Stimulated activated CD4-positive, alpha-beta T cell treated with anti-CD3 and anti-CD28 coated beads, Interleukin-12 subunit alpha, Interleukin-12 subunit beta, amount 100 ng/mL, for 4 hours (primary cell): Measurements from ENCODE around the gene CHL1.

ENCODE experiments used
- DNase-seq: peaks from one replicate; pipeline ENCODE4 v3.0.0-alpha.2; 2020

CHL1 gene

DNA sequence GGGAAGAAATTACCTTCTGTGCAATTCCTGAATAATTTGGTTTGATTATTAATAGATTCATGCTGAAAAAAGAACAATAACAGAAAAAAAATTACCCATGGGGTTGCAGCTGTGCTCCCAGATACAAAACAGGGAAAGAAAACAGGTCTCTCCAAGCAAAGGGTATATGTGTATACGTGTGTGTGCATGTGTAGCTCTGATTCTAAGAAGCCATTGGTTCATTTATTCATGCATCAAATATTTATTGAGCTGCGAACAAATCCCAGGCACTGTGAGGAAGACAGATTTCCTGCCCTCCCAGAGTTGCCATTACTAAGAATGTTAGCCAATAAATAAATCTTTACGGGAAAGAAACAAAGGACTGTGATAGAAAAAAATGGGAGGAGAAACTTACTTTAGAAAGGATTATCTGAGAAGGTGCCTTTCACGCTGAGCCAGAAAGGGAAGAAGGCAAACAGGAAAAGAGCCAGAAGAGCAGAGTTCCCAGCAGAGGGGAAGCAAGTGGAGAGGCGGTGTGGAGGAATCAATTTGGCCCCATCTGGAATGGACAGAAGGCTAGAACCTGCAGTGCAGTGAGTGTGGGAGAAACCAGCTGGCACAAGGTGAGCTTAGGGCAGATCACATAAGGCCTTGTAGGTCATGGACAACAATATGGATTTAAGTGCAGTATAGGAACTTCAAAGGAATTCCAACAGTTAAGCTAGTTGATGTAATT, 20.7 kb downstream of the CHL1 start:
- DNase-seq: no peak

DNA sequence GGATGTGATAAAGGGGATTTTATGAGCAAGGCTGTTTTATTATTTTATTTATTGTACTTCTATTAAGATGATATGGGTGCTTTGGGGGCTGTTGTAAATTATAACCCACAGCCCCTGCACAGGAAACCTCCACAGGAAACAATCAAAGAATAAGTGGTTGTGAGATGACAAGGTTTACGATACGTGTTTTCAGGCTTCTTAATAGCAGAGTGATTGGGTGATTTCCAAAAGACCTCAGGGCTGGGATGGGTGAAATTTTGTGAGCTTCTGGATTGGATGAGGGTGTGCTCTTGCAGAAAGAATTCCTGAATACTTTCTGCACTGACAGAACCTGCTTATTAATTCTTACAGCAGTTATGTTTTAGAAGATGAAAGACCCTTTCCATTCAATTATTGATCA, 21.4 kb downstream of the CHL1 start:
- DNase-seq: no peak

GRCh38 chr3:228442-229182, 32.0 kb downstream of the CHL1 start:
- DNase-seq: no peak

- DNase-seq: no peak
Observed at GRCh38 chr3:229183-229661, 32.7 kb downstream of the CHL1 start.

DNA sequence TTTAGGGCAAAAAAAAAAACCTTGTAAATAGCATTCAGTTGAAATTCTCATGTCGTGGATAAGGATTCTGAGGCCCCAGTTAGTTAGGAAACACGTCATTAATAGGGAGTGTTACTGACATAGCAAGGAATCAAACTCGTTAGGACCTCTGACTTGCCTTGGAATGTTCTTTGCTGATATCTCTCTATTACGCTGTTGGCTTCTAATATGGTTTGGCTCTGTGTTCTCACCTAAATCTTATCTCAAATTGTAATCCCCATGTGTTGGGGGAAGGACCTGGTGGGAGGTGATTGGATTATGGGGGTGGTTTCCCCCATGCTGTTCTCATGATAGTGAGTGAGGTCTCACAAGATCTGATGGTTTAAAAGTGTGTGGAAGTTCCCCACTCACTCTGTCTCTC, 40.3 kb downstream of the CHL1 start:
- no peak for DNase-seq

GRCh38 chr3:242602-243355, 46.2 kb downstream of the CHL1 start:
- no peak for DNase-seq

DNA sequence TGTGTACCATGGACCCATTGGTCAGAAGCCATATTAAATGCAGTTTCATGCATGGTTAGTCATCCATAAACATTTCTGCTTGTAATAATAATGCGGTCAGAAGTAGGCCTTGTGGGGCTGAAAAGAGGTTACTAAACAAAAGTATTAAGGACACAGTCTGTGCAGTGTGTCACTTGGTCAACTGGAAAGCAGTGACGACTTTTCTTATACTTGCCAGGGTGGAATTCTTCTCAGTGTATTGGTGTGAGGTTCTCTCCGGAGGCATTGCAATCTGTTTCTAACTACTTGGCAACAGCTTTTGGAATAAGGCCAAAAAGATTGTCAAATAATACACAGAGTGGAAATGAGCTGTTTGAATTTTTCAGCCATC, 46.8 kb downstream of the CHL1 start:
- DNase-seq: no peak

DNA sequence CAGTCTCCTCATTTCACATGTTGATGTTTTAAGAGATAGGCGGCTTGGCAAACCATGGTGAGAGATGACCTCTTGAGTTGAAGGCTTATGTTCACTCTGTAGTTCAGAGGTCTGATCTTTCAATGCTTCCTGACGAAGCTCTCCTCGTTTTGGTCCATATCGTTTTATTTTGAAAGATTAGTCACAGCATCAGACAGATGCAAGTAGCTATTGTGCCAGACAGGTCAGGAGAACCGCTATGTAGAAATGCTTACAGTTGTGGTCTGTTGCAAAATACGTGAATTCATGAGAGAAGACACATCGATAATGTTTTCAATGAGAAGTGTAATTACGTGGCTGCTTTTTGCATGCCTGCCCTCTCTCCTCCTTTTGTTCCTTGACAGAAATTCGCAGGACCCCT, 47.5 kb downstream of the CHL1 start:
- DNase-seq: no peak

DNA sequence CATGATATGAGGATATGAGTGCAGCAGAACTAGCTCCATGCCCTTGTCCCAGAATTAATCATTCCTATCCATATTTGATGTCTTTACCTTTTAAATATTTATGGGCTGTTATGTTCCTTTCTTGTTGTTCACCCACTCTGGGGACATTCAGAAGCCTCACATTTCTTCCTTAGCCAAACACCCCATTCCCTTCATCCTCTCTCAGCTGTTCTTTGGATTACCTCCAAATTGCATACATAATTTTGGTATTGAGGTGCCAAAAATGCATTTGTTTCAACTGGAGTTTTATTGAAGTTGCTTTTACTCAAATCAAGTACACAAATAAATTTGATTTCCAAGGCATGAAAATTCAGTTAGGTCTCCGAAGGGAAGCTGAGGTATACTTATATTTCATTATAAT, 51.4 kb downstream of the CHL1 start:
- DNase-seq: no peak

- no peak for DNase-seq
Observed at GRCh38 chr3:248864-249520, 52.4 kb downstream of the CHL1 start.

GRCh38 chr3:249587-250262, 53.2 kb downstream of the CHL1 start:
- DNase-seq: no peak

GRCh38 chr3:256501-256900, 59.9 kb downstream of the CHL1 start:
- no peak for DNase-seq

DNA sequence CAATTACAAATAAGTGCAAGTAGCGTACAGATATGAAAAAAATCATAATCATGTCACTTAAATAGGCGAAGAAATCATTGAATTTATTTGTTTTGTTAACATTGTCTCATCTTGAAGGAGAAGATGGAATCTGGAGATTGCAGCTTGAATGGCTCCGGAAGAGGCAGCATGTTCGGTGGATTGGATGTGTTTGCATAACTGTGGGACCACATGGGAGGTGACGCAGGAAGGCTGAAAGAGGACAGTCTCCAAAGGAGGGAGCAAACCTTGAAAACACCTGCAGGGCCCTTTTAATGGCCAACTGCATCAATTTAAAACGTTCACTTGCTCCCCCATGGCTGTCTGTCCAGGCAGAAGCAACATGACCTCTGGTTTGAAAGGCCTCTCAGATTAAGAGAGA, 61.3 kb downstream of the CHL1 start:
- no peak for DNase-seq

DNA sequence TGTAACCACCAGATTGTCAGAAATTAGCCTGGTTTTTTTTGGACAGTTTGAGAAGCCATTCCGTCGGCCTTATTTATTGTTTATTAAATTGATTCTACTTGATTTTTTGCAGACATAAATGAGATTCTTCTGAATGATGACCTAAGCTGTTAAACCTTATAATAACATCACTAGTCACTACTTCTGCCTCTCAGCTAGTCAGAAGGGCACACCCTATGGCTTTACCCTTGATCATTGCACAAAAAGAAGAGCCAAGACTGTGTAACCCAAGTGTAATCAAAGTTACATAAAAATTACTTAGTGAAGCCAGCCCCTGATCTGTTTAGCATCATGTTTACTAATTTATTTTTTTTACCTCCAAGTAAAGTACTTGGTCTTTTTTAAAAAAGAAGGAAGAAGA, 64.3 kb downstream of the CHL1 start:
- DNase-seq: no peak

GRCh38 chr3:263393-263792, 66.8 kb downstream of the CHL1 start:
- DNase-seq: no peak

DNA sequence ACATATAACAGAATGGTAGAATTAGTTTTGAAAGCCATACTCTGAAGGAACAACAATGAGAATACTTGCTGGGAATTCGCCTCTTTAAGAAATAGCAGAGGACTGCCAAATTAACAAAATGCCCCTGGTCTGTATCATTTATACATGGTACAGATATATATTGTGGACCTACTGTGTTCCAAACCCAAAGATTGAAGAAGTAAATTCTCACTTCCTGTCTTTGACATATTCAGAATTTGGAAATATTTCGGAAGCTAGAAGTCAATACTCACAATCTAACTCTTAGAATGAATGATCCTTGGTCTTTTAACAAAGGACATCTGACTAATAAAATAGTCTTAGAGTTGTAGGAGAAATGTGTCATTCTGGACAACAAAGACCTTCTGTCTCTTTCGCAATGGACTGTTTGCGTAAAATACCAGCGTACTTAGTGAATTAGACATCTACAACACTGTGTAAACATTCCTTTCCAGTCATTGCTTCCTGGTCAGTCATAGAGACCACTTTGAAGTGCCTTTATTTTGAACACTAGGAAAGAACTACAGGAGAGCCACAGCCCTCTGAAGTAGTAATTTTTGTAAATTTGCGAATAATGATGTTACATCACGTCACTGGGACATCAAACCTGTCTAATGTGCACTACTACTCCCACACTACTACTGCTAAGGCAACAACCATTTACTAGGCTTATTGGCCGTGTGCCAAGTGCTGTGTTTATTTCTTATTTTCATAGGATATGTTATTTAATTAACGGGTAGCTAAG, 68.0 kb downstream of the CHL1 start:
- no peak for DNase-seq

DNA sequence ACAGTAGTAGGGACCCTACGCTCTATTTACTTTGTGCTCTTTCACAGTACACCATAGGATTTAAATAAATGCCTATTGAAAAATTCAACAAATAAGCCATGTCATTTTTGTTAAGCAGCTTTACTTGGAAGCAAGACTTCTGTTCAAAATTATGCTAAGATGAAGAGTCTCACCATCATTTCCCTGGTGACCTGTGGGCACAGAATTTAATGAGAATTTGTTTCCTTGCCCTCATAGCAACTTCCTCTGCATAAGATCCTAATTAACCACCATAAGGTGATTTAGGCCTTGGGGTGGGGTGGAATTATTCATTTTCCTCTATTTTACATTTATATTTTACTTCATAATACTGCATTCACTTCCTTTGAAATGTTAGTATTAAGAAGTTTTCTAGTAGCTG, 70.5 kb downstream of the CHL1 start:
- DNase-seq: no peak

DNA sequence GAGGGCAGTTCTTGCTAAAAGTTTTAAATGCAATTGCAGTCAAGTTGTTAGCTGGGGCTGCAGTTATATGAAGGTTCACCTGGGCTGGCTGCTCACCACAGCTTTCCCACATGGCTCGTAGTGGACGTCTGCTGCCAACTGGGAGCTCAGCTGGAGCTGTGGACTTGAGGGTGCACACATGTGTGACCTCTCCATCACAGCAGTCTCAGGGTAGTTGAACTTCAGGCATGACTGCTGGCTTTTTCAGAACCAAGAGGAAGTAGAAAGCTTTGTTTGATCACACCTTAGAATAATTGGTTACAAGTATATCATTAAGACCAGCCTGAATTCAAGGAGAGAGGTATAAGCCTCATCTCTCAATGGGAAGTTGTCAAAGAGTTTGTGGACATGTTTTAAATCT, 74.1 kb downstream of the CHL1 start:
- no peak for DNase-seq

- no peak for DNase-seq
Observed at GRCh38 chr3:274927-275326, 78.4 kb downstream of the CHL1 start.

DNA sequence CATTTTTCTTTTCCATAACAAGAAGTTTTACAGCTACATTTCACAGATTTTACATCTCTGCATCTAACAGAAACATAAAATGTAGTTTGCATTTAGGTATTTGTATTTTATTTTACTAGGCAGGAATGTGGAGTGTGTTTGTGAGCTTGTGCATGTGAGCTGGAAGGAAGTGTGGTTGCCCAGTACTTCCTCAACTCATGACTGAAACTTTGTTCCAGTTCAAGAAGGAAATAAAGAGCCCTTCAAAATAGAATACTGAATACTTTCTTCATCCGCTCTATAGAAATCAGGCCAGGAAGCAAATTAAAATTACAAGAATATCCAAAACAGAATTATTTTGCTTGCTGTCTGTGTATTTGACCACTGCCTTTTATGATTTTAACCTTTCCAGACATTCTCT, 81.3 kb downstream of the CHL1 start:
- DNase-seq: no peak

DNA sequence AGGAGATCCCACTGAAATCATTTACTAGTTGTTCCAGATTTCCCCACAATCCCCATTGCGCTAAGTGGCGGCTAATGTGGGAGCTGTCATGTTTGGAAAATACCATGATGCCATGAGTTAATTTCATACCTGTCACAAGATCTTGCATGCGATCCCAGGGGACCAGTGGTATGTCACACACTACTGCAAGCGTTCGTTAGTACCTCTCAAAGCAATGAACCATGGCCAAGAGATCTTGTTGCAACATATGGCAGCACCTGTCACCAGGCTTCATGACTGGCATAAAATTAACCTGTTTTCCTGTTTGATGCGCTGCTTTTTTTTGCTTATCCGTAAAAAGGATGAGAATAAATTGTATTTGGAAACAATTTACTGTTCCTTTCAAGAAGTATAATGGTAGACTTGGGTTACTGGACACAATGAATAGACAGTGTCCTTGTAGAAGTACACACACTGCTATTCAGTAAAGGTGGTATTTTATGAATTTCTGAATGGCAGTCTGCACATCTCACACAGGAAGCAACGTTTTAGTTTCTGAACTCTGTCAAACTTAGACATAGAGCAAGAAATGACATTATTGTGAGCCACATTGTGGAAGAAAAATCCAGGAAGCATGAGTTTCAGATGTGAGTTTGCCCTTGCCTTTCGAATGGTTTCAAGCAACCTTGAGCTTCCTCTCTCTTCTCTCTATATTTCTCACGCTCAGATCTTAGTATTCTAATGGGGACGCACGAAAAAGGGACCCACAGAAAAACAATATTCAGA, 81.9 kb downstream of the CHL1 start:
- DNase-seq: no peak
